GM18499 (cell line): ENCODE measurements around the gene VRK1.
A peak's percentile ranks its signal among the peaks of the same experiment; 100 is the strongest.
"Not testable (repeated sequence)": the region's sequence is repeated elsewhere in the genome, so short reads cannot be mapped to it uniquely, and the experiment has no call there.

ENCODE experiments used
- ATAC-seq: cut with Tn5 transposase; IDR thresholded peaks from one replicate; pipeline ENCODE4 v1.9.1; 2021; ENCODE audit warnings: moderate number of reproducible peaks; ENCODE audit not compliant: insufficient read depth, unreplicated experiment

The VRK1 gene, protein sequence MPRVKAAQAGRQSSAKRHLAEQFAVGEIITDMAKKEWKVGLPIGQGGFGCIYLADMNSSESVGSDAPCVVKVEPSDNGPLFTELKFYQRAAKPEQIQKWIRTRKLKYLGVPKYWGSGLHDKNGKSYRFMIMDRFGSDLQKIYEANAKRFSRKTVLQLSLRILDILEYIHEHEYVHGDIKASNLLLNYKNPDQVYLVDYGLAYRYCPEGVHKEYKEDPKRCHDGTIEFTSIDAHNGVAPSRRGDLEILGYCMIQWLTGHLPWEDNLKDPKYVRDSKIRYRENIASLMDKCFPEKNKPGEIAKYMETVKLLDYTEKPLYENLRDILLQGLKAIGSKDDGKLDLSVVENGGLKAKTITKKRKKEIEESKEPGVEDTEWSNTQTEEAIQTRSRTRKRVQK

GRCh38 chr14:96796851-96797581 lies at the start of gene VRK1:
Gene VRK1 (plus strand): TSS chr14:96797382. CDS start chr14:96833472, 36,090 bp downstream.
- ATAC-seq: peak; percentile 75

DNA sequence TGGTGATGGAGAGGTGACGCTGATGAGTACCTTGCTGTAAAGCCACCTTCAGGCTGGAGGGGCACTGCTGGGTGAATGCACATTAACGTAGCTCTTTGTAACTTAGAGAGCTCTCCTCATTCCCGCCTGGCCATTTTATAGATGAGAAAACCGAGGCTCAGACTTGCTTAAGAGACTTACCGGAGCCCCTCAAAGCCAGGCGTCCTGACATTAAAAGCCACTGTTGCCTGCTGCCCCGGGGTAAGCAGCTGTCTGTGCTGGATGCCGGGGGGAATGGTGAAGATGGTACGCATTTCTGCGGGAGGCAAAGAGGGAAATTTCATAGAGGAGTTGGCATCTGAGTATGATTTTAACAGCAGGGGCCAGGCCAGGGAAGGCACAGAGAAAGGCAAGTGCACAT lies 49.6 kb upstream of the VRK1 start:
- no peak for ATAC-seq

GRCh38 chr14:96748362-96748761 lies 48.8 kb upstream of the VRK1 start:
- no peak for ATAC-seq

GRCh38 chr14:96751505-96751904 lies 45.7 kb upstream of the VRK1 start:
- ATAC-seq: no peak

GRCh38 chr14:96752125-96752524 lies 45.1 kb upstream of the VRK1 start:
- ATAC-seq: no peak

- ATAC-seq: no peak
These were observed 44.6 kb upstream of the VRK1 start for GRCh38 chr14:96752594-96752993.

GRCh38 chr14:96754162-96754844 lies 42.9 kb upstream of the VRK1 start:
- no peak for ATAC-seq

- ATAC-seq: no peak
These were observed 42.4 kb upstream of the VRK1 start for GRCh38 chr14:96754845-96755184.

DNA sequence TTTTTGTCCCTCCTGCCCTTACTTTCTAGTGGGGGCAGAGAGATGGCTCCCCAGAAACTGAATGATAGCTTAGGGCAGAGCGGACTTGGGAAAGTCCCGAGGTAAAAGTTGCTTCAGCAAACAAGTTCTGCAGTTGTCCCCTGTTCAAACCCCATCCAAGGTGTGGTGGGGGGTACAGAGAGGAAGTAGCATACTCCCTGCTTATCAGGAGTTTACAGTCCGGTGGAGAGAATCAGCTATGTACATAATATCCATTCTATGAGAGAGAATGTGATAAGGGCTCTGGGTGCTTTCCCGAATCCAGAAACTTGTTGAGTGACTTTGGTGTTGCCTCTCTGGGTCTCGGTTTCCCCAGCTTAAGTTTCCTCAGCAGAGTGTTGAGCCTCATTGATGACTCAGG lies 40.4 kb upstream of the VRK1 start:
- no peak for ATAC-seq

GRCh38 chr14:96757456-96757855 lies 39.7 kb upstream of the VRK1 start:
- ATAC-seq: no peak

- ATAC-seq: no peak
These were observed 36.1 kb upstream of the VRK1 start for GRCh38 chr14:96761066-96761465.

GRCh38 chr14:96762650-96763049 lies 34.5 kb upstream of the VRK1 start:
- ATAC-seq: peak; percentile 98

DNA sequence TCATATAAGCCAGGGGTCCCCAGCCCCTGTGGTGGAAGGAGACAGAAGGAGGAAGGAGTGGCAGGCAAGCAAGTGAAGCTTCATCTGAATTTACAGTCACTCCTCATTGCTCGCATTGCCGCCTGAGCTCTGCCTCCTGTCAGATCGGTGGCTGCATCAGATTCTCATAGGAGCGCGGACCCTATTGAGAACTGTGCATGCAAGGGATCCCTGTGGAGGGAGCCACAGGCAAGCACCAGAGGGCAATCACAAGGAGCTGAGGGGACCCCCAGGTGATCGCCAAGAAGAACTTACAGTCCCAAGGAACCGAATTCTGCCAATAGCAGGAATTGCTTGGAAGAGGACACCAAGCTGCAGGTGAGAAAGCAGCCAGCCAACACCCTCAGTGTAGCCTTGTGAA lies 33.2 kb upstream of the VRK1 start:
- ATAC-seq: no peak

GRCh38 chr14:96765205-96765604 lies 32.0 kb upstream of the VRK1 start:
- ATAC-seq: not testable (repeated sequence)

DNA sequence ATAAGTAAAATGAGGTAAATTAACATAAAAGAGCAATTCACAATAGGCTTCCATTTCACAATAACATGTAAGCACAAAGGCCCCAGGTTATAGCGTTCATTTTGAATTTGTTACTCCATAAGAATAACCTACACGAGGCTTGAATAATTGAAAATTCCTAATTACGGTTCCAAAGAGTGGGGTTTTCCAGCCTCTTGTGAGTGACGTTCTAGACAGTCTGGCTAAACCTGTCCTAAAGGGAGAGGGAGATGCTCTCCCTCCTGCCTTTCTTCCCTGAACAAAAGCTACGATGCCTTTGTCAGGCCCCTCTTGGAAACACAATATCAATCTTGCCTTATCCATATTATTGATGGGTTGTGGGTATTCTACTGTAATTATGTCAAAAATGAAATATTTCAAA lies 24.3 kb upstream of the VRK1 start:
- no peak for ATAC-seq

DNA sequence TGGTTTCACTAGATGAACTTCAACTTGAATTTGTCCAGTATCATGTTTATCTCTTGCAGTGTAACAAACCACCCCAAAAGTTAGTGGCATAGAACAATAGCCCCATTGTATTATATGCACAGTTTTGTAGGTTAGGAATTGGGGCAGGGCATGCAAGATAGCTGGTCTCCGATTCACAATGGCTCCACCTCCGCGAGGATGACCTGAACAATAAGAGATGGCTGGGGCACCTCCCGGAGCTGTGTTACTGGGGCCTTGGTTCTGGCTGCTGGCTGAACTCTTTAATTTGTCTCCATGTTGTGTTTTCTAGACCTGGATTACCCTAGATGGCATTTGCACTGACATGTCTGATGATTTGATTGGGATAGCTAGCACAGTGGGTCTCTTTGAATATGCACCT lies 20.4 kb upstream of the VRK1 start:
- ATAC-seq: no peak

- ATAC-seq: no peak
These were observed 16.7 kb upstream of the VRK1 start for GRCh38 chr14:96780500-96780899.

DNA sequence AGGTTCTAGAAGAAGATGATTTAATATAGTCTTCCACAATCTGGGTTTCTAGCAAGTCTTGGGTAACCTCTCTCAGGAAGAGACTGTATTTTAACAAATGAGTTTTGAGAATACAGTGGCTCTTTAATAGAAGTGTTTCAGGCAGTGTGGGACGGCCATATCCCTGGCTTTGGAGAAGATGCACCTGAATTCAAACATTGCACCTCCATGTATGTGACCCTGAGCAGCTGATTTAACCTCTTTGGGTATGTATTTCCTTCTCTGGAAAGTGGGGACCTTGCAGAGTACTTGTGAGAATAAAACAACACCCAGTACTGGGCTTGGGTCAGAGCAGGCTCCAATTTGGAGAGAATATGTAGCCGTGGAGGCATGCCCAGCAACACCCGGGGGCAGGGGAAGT lies 15.8 kb upstream of the VRK1 start:
- no peak for ATAC-seq

- no peak for ATAC-seq
These were observed 14.7 kb upstream of the VRK1 start for GRCh38 chr14:96782436-96782835.

GRCh38 chr14:96783043-96783914 lies 13.9 kb upstream of the VRK1 start:
- ATAC-seq: no peak

GRCh38 chr14:96783915-96784224 lies 13.3 kb upstream of the VRK1 start:
- ATAC-seq: no peak
